DMS 273 (cell line): ENCODE data around the gene SLC2A4.
A peak's percentile ranks its signal among the peaks of the same experiment; 100 is the strongest.

ENCODE experiments used
- DNase-seq: peaks from one replicate; lab custom pipeline; 2025; ENCODE audit not compliant: unreplicated experiment; lab: John Stamatoyannopoulos, UW

The SLC2A4 gene

DNA sequence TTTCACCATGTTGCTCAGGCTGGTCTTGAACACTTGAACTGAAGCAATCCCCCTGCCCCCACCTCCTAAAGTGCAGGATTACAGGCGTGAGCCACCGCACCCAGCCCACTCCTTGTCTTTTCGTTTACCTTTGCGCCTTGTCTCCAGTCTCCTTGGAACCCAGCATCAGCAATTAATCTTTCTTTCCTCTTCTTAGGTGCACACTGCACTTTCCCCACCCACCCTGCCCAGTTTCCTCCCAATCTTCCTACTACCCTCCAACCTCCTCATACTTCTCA lies 17.8 kb upstream of the SLC2A4 start:
- DNase-seq = no peak

DNA sequence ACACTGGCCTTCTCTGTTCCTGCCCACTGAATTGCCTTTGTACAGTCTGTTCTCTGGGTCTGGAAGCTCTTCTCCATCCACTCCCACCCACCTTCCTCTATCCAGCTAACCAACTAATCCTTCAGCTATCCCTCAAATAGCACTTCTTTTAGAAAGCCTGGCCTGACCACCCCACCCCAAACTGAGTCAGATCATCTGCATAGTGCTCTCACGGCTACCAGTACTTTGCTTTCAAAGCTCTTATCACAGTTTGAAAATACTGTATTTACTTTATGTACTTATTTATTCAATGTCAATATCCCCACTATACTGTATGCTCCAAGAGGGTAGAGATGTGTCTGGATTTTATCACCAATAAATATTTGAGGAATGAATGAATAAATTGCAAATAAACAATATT lies 14.7 kb upstream of the SLC2A4 start:
- no peak for DNase-seq

- DNase-seq = no peak
These were observed 2.1 kb upstream of the SLC2A4 start for GRCh38 chr17:7279448-7279847.

DNA sequence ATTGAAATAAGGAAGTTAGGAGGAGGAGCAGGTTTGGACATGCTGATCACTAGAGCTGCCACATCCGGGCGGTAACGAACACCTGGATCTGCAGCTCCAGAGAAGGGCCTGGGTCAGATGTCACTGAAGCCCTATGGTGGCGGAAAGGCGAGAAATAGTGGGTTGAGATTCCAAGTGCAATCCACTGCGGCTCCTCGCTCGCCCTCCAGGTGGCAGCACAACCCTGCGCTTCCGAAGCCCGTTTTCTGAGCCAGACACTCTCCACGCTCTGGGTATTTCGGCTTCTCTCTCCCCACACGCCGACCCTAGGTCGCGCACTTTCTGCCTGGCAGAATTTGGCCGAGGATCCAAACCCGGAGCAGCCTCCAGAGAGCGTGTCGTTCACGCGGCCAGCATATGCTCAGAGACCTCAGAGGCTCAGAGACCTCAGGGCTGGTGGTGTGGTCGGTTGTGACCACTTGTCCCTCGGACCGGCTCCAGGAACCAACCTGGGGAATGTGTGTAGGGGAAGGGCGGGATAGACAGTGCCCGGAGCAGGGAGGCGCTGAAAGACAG lies 922 bp upstream of the SLC2A4 start:
- DNase-seq = peak; percentile 93

DNA sequence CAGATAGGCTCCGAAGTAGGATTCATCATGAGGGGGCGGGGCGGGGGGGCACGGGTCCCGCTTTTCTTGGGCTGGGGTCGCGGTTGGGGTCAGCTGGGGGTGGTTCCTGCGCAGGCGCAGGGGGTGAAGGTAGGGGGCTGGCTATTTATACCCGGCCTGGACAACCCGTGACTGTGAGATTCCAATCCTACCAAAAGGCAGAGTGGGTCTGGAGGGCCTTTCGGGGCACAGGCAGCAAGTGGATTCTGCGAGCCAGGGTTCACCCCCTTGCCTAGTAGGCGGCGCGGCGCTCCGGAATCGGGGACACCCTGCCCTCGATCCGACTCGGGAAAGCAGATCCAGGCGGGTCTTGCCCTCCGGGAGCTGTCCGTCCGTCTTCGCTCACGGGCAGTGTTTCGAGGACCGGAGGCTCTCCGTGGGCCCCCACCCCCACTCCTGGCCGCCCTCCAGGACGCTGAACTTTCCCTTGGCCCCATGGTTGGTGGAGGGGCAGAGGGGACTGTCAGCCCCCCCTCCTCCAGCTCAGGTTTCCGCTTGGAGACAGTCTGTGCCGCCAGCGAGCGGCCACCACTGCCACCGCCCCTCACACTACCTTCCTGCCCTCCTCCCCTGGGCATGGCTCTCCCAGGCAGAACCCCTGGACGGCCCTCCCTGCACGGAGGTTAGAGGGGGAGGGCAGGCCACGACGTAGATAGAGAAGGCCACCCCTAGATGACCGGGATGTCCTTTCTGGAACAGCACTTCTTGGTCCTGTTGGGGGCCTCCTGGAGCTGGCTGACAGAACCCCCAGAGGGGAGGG lies 634 bp downstream of the SLC2A4 start:
- DNase-seq = no peak

- peak; percentile 18 for DNase-seq
These were observed 1.3 kb downstream of the SLC2A4 start for GRCh38 chr17:7282752-7283321.

GRCh38 chr17:7283471-7284216 lies 2.1 kb downstream of the SLC2A4 start:
- no peak for DNase-seq

DNA sequence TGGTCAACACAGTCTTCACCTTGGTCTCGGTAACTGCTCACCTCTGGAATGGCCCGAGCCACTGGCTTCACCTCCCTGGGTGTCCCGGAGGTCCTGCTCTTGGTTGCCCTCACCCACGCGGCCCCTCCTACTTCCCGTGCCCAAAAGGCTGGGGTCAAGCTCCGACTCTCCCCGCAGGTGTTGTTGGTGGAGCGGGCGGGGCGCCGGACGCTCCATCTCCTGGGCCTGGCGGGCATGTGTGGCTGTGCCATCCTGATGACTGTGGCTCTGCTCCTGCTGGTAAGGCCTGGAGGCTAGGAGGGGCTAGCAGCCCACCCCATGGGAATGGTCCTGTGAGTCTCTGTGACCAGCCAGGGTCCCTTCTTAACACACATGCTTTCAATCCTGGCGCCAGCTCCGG lies 3.4 kb downstream of the SLC2A4 start:
- no peak for DNase-seq

GRCh38 chr17:7285679-7286078 lies 4.2 kb downstream of the SLC2A4 start:
- DNase-seq = no peak

GRCh38 chr17:7289256-7290032 lies 7.9 kb downstream of the SLC2A4 start:
- DNase-seq = no peak

DNA sequence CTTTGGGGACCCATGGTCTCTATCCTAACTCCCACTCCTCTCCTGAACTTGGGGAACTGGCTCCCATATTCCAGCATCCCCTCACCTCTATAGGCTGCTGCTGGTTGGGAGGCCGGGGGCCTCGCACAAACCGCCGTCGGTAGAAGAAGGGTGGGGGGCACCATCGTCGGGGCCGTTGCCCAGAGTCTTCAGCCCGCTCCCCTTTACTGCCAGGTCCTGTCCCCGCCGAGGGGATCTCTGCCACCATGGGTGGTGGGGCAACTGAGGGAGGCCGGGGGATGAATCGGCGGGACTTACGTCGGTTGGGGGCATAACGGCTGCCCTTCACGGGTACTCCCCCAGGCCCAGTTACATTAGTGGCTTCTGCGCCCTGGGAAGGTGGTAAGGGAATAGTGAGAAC lies 8.6 kb downstream of the SLC2A4 start:
- no peak for DNase-seq

GRCh38 chr17:7290685-7291084 lies 9.2 kb downstream of the SLC2A4 start:
- no peak for DNase-seq

DNA sequence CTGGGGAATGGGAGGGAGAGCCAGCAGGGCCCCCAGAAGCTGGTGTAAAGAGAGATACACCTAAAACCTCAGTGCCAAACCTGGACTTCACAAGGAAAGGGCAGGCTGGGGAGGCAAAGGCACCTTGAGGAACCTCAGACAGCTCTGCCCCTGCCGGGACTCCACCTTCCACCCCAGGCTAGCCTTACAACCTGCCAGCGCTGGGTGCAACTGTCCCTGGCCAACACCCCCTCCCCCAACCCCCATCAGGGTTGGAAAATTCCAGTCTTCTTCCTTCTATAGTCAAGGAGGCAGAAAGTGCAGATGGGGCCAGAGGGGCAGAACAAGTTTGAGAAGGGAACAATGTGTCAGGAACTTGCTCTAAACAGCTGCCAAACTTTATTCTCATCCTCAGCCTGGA lies 10.7 kb downstream of the SLC2A4 start:
- no peak for DNase-seq

GRCh38 chr17:7292729-7293128 lies 11.2 kb downstream of the SLC2A4 start:
- no peak for DNase-seq

- peak; percentile 34 for DNase-seq
These were observed 11.6 kb downstream of the SLC2A4 start for GRCh38 chr17:7293159-7293558.

DNA sequence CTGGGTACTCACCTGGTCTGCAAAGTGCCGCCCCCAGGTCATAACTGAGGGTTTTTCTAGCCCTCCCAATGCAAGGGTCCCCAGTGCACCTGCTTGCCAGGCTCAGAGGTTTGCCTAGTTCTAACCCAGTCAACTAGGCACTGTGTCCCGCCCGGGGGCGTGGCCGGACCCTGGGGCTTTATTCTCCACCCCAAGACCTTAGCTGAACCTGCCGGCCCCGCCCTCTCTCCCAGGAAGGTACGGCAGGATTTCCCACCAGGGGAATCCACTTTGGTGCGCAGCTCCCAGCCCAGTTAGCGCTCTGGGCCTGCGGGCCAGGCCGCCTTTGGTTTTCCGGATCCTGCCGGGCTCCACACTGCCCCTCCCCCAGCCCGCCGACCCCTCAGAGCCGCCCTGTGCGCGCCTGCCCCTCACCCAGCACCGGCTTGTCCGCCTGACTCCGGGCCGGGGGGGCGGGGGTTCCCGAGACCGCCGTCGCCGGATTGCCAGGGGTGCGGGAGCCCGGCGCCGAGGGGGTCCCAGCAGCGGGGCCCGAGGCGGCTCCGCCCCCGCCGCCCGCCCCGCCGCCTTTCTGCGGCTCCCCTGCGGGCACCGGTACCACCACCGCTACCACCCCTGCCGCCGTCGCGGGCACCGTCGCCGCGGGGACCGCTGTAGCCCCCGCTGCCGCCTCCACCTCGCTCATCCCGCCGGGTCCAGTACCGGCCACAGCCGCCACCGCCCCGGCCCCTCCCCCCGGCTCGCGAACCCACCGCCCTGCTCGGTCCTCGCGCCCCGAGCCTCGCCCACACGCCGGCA lies 12.5 kb downstream of the SLC2A4 start:
- peak; percentile 41 for DNase-seq

DNA sequence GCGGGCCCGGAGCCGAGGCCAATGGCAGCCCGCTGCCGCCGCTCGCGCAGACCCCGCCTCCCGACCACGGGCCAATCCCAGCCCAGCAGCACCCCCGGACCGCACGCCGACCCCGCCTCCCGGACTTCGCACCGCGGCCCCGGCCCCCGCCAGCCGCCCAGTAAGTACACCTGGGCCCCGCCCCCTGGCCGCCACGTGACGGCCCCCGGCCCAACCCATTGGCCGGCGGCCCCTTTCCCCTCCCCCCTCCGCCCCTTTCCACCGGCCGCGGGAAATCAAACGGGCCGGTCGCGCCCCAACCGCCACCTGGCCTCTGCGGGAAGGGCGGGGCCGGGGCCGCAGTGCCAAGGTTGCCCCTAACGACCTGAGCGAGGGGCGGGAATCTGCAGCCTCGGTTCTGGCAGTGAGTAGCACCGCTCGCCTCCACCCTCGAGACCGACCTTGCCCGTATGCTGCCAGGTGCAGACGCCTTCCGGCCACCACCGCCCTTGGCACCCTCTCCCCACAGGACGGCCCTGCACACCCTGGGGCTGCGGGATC lies 13.2 kb downstream of the SLC2A4 start, which contains the start of gene YBX2:
Gene YBX2 (minus strand): TSS at position 26 of the 540 bp plus-strand sequence. CDS start 139 bp downstream, outside the sequence.
- peak; percentile 86 for DNase-seq

DNA sequence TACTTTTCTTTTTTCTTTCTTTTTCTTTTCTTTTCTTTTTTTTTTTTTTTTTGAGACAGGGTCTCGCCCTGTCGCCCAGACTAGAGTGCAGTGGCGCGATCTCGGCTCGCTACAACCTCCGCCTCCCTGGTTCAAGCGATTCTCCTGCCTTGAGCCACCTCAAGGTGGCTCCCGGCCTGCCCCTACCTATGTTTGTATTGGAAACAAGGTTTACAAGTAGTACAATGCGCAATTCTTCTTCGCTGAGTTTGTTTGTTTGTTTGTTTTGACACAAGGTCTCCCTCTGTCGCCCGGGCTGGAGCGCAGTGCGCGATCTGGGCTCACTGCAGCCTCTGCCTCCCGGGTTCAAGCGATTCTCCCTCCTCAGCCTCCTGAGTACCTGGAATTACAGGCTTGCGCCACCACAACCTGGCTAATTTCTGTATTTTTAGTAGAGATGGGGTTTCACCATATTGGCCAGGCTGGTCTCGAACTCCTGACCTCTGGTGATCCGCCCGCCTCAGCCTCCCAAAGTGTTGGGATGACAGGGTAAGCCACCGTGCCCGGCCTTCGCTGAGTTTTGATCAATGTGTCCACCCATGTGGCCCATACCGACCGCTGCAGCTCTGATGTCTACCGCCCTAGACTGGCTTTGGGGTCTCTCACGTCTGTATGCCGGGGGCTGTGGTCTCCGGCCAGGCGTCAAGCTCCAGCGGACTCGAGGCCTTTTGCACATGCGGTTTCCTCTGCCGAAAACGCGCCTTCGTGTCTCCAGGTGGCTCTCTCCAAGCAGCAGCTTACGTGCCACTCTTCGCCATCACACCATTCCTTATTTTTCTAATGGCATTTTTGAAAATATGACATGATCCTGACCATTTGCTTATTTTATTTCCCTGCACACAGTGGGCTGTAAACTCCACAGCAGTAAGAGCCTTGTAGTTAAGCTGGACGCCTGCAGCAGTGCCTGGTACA lies 14.0 kb downstream of the SLC2A4 start:
- no peak for DNase-seq
